IPS-18a (cell line): ENCODE measurements around the gene STX5.
A peak's percentile ranks its signal among the peaks of the same experiment; 100 is the strongest.

Experiments
- H3K27ac ChIP-seq: one replicate; pipeline ENCODE4 v1.5.1; 2013; ENCODE audit warnings: low read length
- H3K27me3 ChIP-seq: one replicate; pipeline ENCODE4 v1.6.1; 2013; ENCODE audit warnings: mild to moderate bottlenecking, low read length; ENCODE audit not compliant: control insufficient read depth, insufficient read depth
- H3K36me3 ChIP-seq: one replicate; pipeline ENCODE4 v1.6.1; 2013; ENCODE audit warnings: low read depth, low read length; ENCODE audit not compliant: control insufficient read depth
- H3K4me1 ChIP-seq: one replicate; pipeline ENCODE4 v1.6.1; 2013; ENCODE audit warnings: low read depth, low read length; ENCODE audit not compliant: control insufficient read depth
- H3K4me3 ChIP-seq: one replicate; pipeline ENCODE4 v1.5.1; 2013; ENCODE audit warnings: low read length
- H3K9ac ChIP-seq: one replicate; pipeline ENCODE4 v1.6.1; 2013; ENCODE audit warnings: mild to moderate bottlenecking, low read length, moderate library complexity
- H3K9me3 ChIP-seq: one replicate; pipeline ENCODE4 v1.6.1; 2013; ENCODE audit warnings: low read depth, low read length; ENCODE audit not compliant: control insufficient read depth

The STX5 gene

GRCh38 chr11:62757846-62758788 lies 73.7 kb downstream of the STX5 start:
- Histone ChIP-seq H3K27ac (peak overlapping the region; percentile 84), H3K9me3 (no peaks in the 10 kb centered on the region), H3K36me3 (peaks cover 8% of the 10 kb centered on the region), H3K27me3 (no peaks in the 10 kb centered on the region), H3K4me3 (peak overlapping the region; percentile 72), H3K9ac (peak overlapping the region; percentile 71), H3K4me1 (peaks cover 18% of the 10 kb centered on the region)
